Ovary (tissue), 9 donors: Measurements from ENCODE around the gene ANKLE2. TPM values are rescaled to one million over a fixed set of nuclear protein-coding genes. Genes with fewer than 3 reads are reported as not detected.

ENCODE experiments used
- DNase-seq, 5 donors: peaks; one replicate each; pipeline ENCODE4 v3.0.0-alpha.2; 2019 to 2020
- H3K27ac ChIP-seq, 2 donors: fragments of 200-600 bp; one replicate each; pipeline versions ENCODE4 v1.5.1 to v1.8.0; 2019 to 2022
- H3K27me3 ChIP-seq: fragments of 200-600 bp; one replicate; pipeline ENCODE4 v1.8.0; 2022
- H3K36me3 ChIP-seq: fragments of 200-600 bp; sonication (generic); one replicate; pipeline ENCODE4 v1.5.1; 2019
- H3K4me1 ChIP-seq: one replicate; pipeline ENCODE4 v1.8.1; 2013; ENCODE audit warnings: mild to moderate bottlenecking, moderate library complexity; ENCODE audit not compliant: insufficient read depth
- H3K4me3 ChIP-seq: fragments of 200-600 bp; sonication (generic); one replicate; pipeline ENCODE4 v1.5.1; 2017
- H3K9me3 ChIP-seq, 2 donors: fragments of 200-600 bp in 1 of 2; sonication (generic) in 1 of 2; one replicate each; pipeline versions ENCODE4 v1.5.1 to v1.8.1; 2013 to 2019; ENCODE audit warnings: mild to moderate bottlenecking in 1 of 2, moderate library complexity in 1 of 2
- CTCF ChIP-seq, 3 donors: fragments of 450-650 bp in 2 of 3; fragments of 200-600 bp in 1 of 3; IDR thresholded peaks; one replicate each; pipeline versions ENCODE4 v1.5.1 to v1.8.0; 2016 to 2022; ENCODE audit warnings: antibody characterized with exemption in 3 of 3, mild to moderate bottlenecking in 1 of 3
- EP300 ChIP-seq: sonication (generic); formaldehyde crosslinking; IDR thresholded peaks from one replicate; pipeline ENCODE4 v1.6.1; 2017; ENCODE audit warnings: antibody characterized with exemption
- POLR2A ChIP-seq: fragments of 450-650 bp; IDR thresholded peaks from one replicate; pipeline ENCODE4 v1.6.1; 2017; ENCODE audit warnings: antibody characterized with exemption, mild to moderate bottlenecking, moderate library complexity
- WGBS, 3 donors: extraction: QIAGEN DNeasy Blood & Tissue Kit in 1 of 3; methylation state at CpG; one replicate each; pipeline versions ENCODE4 v1.1.5 to v1.1.7; 2013 to 2017; 5-methylcytosine and 5-hydroxymethylcytosine counted together
- intact Hi-C, 4 donors: fragments of 100-400 bp; cut with DNase I; formaldehyde crosslinking; loops; one replicate each; pipeline versions ENCODE4 v1.11.0 to v1.15.1; 2022 to 2023
- polyA plus RNA-seq, 2 donors: library from polyadenylated mRNA; stranded (reverse); fragments of 200-250 nt in 1 of 2; fragments of 350-450 nt in 1 of 2; fragmentation: Illumina TruSeq in 1 of 2; extraction: RNeasy Lipid Tissue Mini Kit (QIAGEN cat#74804) in 1 of 2; gene quantifications; one replicate each; pipeline ENCODE4 v1.2.3, GENCODE V29; 2013 to 2014
- total RNA-seq, 7 donors: library from RNA; depleted of rRNA in 2 of 7; stranded (reverse); fragments of >200 nt in 2 of 7; fragmentation: NEBNext Ultra II Directional in 3 of 7; extraction: Animal tissue kit (Norgen Biotek cat#: 25700) in 3 of 7; gene quantifications; one replicate each; pipeline versions ENCODE4 v1.1.0 to v1.2.4, GENCODE V29; 2016 to 2023
- donor health status: DM: no; HTN: no; CAD: no; lungs with moderate emphysema.
- donor health status: DM: no; HTN: no; CAD: no.
- donor health status: Bipolar disorder and iron deficiency.
- donor health status: DM: yes; HTN: yes; CAD: no.
- donor health status: DM: no; HTN: no; CAD: no.
- donor health status: DM: yes; HTN: yes; CAD: no.

Gene ANKLE2
- total and polyA plus RNA-seq, 9 donors = 30.5 to 82.0 (median 43.2) TPM

GRCh38 chr12:132715874-132716273 is 45.8 kb downstream of the ANKLE2 start:
- H3K4me3 ChIP-seq = no peak overlapping the region
- WGBS, 3 donors = 83 to 92% (median 88%) methylated on average over 9 of the region's 9 CpGs
- H3K27ac ChIP-seq = no peak overlapping the region
- DNase-seq = no peak
- no peaks in the 10 kb centered on the region for H3K36me3 ChIP-seq
- intact Hi-C loops = no loop called here
- no peaks in the 10 kb centered on the region for H3K27me3 ChIP-seq
- H3K9me3 ChIP-seq = no peaks in the 10 kb centered on the region
- TF ChIP-seq EP300 = no peak
- no peaks in the 10 kb centered on the region for H3K4me1 ChIP-seq

DNA sequence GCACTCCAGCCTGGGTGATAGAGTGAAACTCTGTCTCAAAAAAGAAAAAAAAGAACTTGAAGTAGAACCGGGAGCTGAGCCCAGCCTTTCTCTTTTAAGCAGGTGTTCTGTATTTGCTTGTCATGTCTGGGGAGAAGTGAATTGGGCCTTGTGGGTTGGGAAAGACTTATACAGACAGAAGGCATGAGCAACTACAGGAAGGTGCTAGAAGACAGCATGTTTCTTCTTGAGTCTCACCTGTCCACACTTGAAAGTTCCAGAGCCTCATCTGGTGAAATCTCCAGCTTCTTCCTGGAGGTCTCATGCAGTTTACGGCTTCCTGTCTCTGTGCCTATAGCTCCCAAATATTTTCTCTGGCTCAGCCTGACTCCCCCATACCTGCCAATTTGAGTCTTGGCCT is 48.5 kb downstream of the ANKLE2 start:
- H3K36me3 ChIP-seq = no peaks in the 10 kb centered on the region
- no peaks in the 10 kb centered on the region for H3K4me1 ChIP-seq
- intact Hi-C loops = no loop called here
- H3K9me3 ChIP-seq = no peaks in the 10 kb centered on the region
- H3K27me3 ChIP-seq = no peaks in the 10 kb centered on the region
- DNase-seq = no peak
- 54 to 68% (median 64%) methylated on average over 2 of the region's 2 CpGs for WGBS, 3 donors
- TF ChIP-seq CTCF (IDR thresholded peaks at IDR 0.05) = no peak
- no peak for TF ChIP-seq EP300
- no peak for TF ChIP-seq POLR2A
- no peak overlapping the region for H3K27ac ChIP-seq
- no peak overlapping the region for H3K4me3 ChIP-seq

GRCh38 chr12:132711080-132711843 is 50.4 kb downstream of the ANKLE2 start:
- intact Hi-C loops = no loop called here
- 4 to 10% (median 7%) methylated on average over 43 to 59 of the region's 59 CpGs for WGBS, 3 donors
- peak overlapping the region in 1 of 2 donors; percentile 30 for H3K27ac ChIP-seq

DNA sequence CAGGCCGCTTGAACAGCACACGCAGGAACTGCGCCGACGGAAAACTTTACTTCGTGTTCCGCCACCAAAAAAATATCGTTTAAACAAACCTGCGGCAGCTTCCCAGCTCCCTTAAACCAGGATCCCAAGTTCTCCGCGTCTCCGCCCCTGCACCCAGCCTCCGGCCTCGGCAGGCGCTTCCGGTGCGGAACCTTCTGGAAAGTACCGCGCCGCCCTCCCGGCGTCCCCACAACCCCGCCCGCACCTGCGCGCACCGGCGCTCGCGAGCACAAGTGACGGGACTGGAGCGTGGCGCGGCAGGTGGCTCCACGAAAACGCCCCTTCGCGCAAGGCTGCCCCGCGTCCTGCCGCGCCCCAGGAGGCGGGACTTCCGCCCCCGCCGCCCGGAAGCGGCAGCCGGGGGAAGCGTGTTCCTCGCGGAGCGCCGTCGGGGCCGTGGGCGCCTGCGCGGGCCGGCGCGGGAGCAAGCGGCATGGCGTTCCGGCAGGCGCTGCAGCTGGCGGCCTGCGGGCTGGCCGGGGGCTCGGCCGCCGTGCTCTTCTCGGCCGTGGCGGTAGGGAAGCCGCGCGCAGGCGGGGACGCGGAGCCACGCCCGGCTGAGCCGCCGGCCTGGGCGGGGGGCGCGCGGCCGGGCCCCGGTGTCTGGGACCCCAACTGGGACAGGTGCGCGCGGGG is 51.1 kb downstream of the ANKLE2 start, which contains the start of gene PGAM5:
Gene PGAM5, plus strand, starts transcription at position 438 of the 675 bp plus-strand sequence. Its CDS starts 35 bp downstream, at position 473.
- WGBS, 3 donors = 0 to 1% (median 1%) methylated on average over 21 to 94 of the region's 94 CpGs
- H3K27me3 ChIP-seq = no peaks in the 10 kb centered on the region
- TF ChIP-seq POLR2A (peak; percentile 12), CTCF (IDR thresholded peaks at IDR 0.05) (no peak), EP300 (no peak)
- peak; percentile 67 to 85 (median 73) for DNase-seq
- no peaks in the 10 kb centered on the region for H3K36me3 ChIP-seq
- H3K27ac ChIP-seq = peak within 1 kb of the TSS; percentile 56 to 74
- H3K4me3 ChIP-seq = peak within 1 kb of the TSS; percentile 65
- intact Hi-C loops = no loop called here
- no peaks in the 10 kb centered on the region for H3K4me1 ChIP-seq
- H3K9me3 ChIP-seq = no peaks in the 10 kb centered on the region

More at GRCh38 chr12:132711080-132711843, 50.4 kb downstream of the ANKLE2 start:
- DNase-seq = peak in 1 of 5 donors; percentile 40
- Histone ChIP-seq H3K4me3 (peak overlapping the region; percentile 65), H3K27me3 (no peaks in the 10 kb centered on the region), H3K9me3 (no peaks in the 10 kb centered on the region), H3K4me1 (no peaks in the 10 kb centered on the region), H3K36me3 (no peaks in the 10 kb centered on the region)
- TF ChIP-seq POLR2A (no peak), EP300 (no peak), CTCF (IDR thresholded peaks at IDR 0.05) (no peak)

DNA sequence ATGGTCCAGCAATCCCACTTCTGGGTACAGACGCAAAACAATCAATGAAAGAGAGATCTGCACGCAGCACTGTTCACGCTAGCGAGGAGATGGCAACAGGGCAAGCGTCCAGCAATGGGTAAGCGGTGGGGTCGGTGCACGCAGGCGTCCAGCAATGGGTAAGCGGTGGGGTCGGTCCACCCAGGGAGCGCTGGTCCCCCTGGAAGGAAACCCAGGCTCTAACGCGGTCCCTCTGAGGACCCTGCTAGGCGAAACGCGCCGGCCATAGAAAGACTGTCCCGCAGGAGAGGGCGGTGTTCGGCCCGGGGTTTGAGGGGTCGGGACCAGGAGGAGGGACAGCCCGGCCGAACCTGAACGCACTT is 51.6 kb downstream of the ANKLE2 start:
- 0 to 2% (median 1%) methylated on average over 25 to 26 of the region's 26 CpGs for WGBS, 3 donors
- no peaks in the 10 kb centered on the region for H3K4me1 ChIP-seq
- H3K36me3 ChIP-seq = no peaks in the 10 kb centered on the region
- DNase-seq = peak in 2 of 5 donors; percentile 43 to 51
- intact Hi-C loops = no loop called here
- H3K27ac ChIP-seq = peak overlapping the region; percentile 56 to 74
- TF ChIP-seq EP300 = no peak
- TF ChIP-seq CTCF (IDR thresholded peaks at IDR 0.05) = no peak
- no peak for TF ChIP-seq POLR2A
- no peaks in the 10 kb centered on the region for H3K9me3 ChIP-seq
- peak overlapping the region; percentile 65 for H3K4me3 ChIP-seq
- H3K27me3 ChIP-seq = no peaks in the 10 kb centered on the region
